HFFc6 (cell line): ENCODE data around the gene OAF. TPM values are rescaled to one million over a fixed set of nuclear protein-coding genes. Genes with fewer than 3 reads are reported as not detected.
"Not testable (repeated sequence)": the region's sequence is repeated elsewhere in the genome, so short reads cannot be mapped to it uniquely, and the experiment has no call there.

Experiments
- DNase-seq: peaks from one replicate; pipeline ENCODE4 v3.0.0-alpha.2; 2018
- H3K27ac Mint-ChIP-seq: 2 replicates; pipeline ENCODE4 v1.8.0; 2020; ENCODE audit warnings: mild to moderate bottlenecking, mixed read lengths
- H3K27me3 Mint-ChIP-seq: 2 replicates; pipeline ENCODE4 v1.8.0; 2021; ENCODE audit warnings: mild to moderate bottlenecking, moderate library complexity, mixed read lengths; ENCODE audit not compliant: insufficient read depth
- H3K36me3 Mint-ChIP-seq: 2 replicates; pipeline ENCODE4 v1.8.0; 2021; ENCODE audit warnings: low read depth, mixed read lengths
- H3K4me1 Mint-ChIP-seq: 2 replicates; pipeline ENCODE4 v1.8.0; 2020; ENCODE audit warnings: low read depth, mixed read lengths
- H3K4me3 Mint-ChIP-seq: 2 replicates; pipeline ENCODE4 v1.8.0; 2020; ENCODE audit warnings: mild to moderate bottlenecking, moderate library complexity, mixed read lengths
- H3K9me3 Mint-ChIP-seq: 2 replicates; pipeline ENCODE4 v1.8.0; 2020; ENCODE audit warnings: mild to moderate bottlenecking, mixed read lengths
- total RNA-seq, 6 experiments: library from RNA; stranded (reverse); fragmentation: NEBNext Ultra II Directional; extraction: Animal tissue kit (Norgen Biotek cat#: 25700); gene quantifications; 2 replicates in 1 of 6; 3 replicates in 5 of 6; pipeline ENCODE4 v1.2.3, GENCODE V29; 2021
- TF ChIP-seq, protein P1 (sequence below): fragments of 200-600 bp; sonication (generic); IDR thresholded peaks from 2 replicates; pipeline ENCODE4 v1.5.0; 2021; ENCODE audit warnings: antibody characterized with exemption, mild to moderate bottlenecking

The OAF gene
- total RNA-seq, 6 experiments from 2014 or later: 111 to 143 (median 123) TPM

DNA sequence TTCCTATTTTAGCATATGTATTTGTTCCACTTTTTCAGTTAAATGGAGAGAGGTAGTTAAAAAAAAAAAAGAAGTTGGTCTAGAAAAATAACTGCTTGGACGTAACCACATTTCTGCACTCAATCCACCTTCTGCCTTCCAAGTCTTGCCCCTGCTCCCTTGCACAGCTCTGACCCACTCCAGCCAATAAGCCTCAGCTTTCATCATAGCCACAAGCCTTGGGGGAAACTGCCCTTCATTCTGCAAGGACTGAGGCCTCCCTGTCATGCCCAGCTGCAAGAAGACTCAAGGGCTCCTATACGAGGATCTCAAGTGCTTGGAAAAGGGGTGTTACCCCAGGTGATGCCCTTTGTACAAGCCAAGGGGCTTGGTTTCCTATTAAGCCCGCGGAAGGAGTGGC lies 36.0 kb upstream of the OAF start:
- no peak overlapping the region for H3K4me3 Mint-ChIP-seq
- no peak for DNase-seq
- H3K36me3 Mint-ChIP-seq: no peaks in the 10 kb centered on the region
- H3K9me3 Mint-ChIP-seq: no peaks in the 10 kb centered on the region
- TF ChIP-seq, protein P1, sequence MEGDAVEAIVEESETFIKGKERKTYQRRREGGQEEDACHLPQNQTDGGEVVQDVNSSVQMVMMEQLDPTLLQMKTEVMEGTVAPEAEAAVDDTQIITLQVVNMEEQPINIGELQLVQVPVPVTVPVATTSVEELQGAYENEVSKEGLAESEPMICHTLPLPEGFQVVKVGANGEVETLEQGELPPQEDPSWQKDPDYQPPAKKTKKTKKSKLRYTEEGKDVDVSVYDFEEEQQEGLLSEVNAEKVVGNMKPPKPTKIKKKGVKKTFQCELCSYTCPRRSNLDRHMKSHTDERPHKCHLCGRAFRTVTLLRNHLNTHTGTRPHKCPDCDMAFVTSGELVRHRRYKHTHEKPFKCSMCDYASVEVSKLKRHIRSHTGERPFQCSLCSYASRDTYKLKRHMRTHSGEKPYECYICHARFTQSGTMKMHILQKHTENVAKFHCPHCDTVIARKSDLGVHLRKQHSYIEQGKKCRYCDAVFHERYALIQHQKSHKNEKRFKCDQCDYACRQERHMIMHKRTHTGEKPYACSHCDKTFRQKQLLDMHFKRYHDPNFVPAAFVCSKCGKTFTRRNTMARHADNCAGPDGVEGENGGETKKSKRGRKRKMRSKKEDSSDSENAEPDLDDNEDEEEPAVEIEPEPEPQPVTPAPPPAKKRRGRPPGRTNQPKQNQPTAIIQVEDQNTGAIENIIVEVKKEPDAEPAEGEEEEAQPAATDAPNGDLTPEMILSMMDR: no peak
- H3K27me3 Mint-ChIP-seq: peaks cover 15% of the 10 kb centered on the region
- H3K4me1 Mint-ChIP-seq: peaks cover 25% of the 10 kb centered on the region
- H3K27ac Mint-ChIP-seq: no peak overlapping the region

DNA sequence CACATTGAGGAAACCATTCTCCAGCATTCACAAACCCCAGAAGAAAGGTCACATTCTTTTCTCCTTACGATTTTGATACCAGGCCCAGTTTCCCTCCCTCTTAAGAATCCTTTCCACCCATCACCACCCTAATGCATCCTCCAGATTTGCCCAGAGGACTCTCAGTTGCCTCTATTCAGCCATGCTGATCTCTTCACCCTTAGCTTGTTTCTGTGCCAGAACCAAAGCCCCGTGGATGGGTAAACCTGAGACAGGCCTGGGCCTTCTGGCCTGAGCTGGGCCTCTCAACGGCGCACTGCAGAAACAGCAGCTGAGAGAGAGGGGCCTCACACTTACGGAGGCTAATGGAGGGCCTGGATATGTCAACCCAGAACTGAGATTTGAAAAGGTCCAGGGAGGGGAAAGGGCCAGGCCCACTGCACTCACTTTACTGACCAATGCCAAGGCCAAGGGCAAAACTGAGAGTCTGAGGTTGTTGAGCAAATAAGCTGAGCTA lies 32.2 kb upstream of the OAF start:
- Mint-ChIP-seq H3K4me3 (peak overlapping the region; percentile 13; the same call in 1 of the 2 replicates), H3K9me3 (no peaks in the 10 kb centered on the region), H3K36me3 (no peaks in the 10 kb centered on the region), H3K4me1 (peaks cover 48% of the 10 kb centered on the region), H3K27ac (peak overlapping the region; percentile 99; the same call in 1 of the 2 replicates), H3K27me3 (peaks cover 8% of the 10 kb centered on the region)
- peak; percentile 41 for DNase-seq
- TF ChIP-seq, protein P1: no peak

DNA sequence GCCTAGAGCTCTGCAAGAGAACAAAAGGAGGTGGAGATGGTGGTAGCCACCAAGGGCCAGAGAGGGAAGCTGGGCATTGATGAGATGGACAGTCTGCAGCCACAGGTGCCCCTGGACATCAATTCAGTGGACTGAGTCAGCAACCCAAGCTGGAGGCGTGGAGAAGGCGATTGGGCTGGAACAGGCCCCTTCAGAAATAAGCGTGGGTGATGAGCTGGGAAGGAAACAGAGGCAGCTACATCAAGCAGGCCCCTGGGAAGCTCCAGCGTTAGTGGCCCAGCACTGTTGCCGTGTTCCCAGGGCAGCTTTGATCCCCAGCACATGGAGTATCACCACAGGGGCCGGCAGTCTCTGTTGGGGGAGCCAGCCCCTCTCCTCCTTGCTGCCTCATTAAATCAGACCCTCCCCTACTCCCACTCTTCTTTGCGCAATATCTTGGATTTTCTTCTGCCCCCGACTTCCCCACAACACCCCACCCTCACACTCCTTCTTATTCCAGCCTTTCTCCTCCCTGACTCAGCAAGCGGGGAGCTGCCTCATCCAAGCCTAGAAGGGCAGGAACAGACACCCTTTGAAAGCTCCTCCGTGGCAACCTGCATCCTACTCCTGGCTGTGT lies 31.7 kb upstream of the OAF start:
- Mint-ChIP-seq H3K4me3 (peak overlapping the region; percentile 15; the same call in 1 of the 2 replicates), H3K9me3 (no peaks in the 10 kb centered on the region), H3K36me3 (no peaks in the 10 kb centered on the region), H3K4me1 (peaks cover 48% of the 10 kb centered on the region), H3K27ac (peak overlapping the region; percentile 99), H3K27me3 (peaks cover 3% of the 10 kb centered on the region)
- TF ChIP-seq, protein P1: no peak
- no peak for DNase-seq

DNA sequence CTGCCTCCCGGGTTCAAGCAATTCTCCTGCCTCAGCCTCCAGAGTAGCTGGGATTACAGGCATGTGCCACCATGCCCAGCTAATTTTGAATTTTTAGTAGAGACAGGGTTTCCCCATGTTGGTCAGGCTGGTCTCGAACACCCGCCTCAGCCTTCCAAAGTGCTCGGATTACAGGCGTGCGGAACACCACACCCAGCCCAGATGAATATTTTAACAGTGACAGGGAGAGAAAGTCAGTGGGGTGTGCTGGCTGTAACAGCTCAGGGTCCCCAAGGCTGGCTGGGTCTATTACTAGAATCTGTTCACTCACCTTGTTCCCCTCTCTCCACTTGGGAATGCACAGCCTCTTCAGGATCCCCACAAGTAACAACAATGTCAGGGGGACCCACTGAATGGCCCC lies 30.8 kb upstream of the OAF start:
- Mint-ChIP-seq H3K4me3 (peak overlapping the region; percentile 73), H3K4me1 (peaks cover 49% of the 10 kb centered on the region), H3K27ac (peak overlapping the region; percentile 99)
- not testable (repeated sequence) for H3K9me3 Mint-ChIP-seq, DNase-seq, H3K36me3 Mint-ChIP-seq, H3K27me3 Mint-ChIP-seq

DNA sequence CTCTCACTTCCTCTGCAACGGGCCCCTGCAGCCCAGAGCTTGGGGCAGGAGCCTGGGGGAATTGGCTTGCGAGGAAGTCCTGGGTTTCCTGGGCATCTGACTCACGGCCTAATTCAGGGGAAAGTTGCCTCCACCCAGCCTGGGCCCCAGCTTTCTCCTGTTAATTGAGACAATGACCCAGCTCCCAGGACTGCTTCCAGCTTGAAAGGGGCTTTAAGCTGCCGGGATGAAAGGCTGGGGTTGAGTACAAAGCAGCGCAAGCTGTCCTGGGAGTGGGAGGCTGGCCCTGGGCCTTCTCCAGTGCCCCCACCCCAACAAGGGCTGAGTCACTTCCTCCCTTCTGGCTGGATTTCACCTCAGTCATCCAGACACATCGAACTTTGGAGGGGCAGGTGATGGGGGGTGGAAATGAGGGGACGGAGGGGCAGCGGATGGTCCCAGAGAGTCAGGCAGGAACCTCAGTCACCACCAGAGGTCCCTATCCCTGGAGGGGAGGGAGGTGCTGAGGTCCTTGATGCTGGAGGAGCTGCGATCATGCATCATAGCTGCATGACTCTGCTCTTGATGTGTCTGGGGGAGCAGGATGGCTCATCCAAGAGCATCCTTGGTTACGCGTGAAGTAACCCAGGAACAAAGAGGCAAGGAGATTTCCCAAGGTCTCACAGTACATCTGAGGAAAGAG lies 30.1 kb upstream of the OAF start:
- peak overlapping the region; percentile 99 for H3K27ac Mint-ChIP-seq
- peaks cover 55% of the 10 kb centered on the region for H3K4me1 Mint-ChIP-seq
- peak overlapping the region; percentile 73 for H3K4me3 Mint-ChIP-seq
- H3K36me3 Mint-ChIP-seq: no peaks in the 10 kb centered on the region
- peak; percentile 91 for DNase-seq
- H3K9me3 Mint-ChIP-seq: no peaks in the 10 kb centered on the region
- TF ChIP-seq, protein P1: peak; percentile 79
- H3K27me3 Mint-ChIP-seq: peaks cover 3% of the 10 kb centered on the region

DNA sequence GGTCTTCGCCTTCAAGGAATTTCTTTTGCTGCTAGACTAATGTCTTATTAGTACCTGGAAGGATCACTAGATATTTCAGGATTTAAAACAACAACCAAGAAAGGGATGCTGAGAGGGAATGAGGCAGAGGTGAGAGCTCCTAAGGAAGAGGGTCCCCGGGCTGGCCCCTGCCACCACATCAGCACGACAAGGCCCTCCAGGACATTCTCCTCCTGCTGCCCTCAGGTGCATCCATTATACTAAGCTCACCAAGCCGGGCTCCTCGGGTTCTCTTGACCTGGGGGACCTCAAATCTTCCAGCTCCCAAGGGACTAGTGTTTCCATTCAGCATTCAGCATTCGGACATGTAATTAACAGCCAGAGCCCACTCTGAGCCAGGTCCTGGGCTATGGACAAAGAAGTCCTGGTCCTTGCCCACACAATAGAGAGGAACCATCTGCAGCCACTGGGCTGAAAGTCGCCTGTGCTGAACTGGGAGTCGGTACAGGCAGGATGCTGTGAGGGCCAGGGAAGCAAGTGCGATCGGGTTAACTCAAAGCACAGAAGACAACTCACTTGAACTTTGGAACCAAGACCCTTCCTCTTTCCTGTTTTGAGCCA lies 29.4 kb upstream of the OAF start:
- peak overlapping the region; percentile 99 for H3K27ac Mint-ChIP-seq
- DNase-seq: no peak
- H3K36me3 Mint-ChIP-seq: no peaks in the 10 kb centered on the region
- peaks cover 63% of the 10 kb centered on the region for H3K4me1 Mint-ChIP-seq
- H3K27me3 Mint-ChIP-seq: peaks cover 4% of the 10 kb centered on the region
- H3K4me3 Mint-ChIP-seq: peak overlapping the region; percentile 73; the same call in 1 of the 2 replicates
- no peaks in the 10 kb centered on the region for H3K9me3 Mint-ChIP-seq
- TF ChIP-seq, protein P1: no peak
